GM21526 (cell line): ENCODE data around the gene HBA2.
"Not testable (repeated sequence)": the region's sequence is repeated elsewhere in the genome, so short reads cannot be mapped to it uniquely, and the experiment has no call there.

Source experiments
- ATAC-seq: cut with Tn5 transposase; IDR thresholded peaks from one replicate; pipeline ENCODE4 v1.9.1; 2021; ENCODE audit warnings: moderate library complexity; ENCODE audit not compliant: unreplicated experiment, low FRiP score

HBA2 gene

DNA sequence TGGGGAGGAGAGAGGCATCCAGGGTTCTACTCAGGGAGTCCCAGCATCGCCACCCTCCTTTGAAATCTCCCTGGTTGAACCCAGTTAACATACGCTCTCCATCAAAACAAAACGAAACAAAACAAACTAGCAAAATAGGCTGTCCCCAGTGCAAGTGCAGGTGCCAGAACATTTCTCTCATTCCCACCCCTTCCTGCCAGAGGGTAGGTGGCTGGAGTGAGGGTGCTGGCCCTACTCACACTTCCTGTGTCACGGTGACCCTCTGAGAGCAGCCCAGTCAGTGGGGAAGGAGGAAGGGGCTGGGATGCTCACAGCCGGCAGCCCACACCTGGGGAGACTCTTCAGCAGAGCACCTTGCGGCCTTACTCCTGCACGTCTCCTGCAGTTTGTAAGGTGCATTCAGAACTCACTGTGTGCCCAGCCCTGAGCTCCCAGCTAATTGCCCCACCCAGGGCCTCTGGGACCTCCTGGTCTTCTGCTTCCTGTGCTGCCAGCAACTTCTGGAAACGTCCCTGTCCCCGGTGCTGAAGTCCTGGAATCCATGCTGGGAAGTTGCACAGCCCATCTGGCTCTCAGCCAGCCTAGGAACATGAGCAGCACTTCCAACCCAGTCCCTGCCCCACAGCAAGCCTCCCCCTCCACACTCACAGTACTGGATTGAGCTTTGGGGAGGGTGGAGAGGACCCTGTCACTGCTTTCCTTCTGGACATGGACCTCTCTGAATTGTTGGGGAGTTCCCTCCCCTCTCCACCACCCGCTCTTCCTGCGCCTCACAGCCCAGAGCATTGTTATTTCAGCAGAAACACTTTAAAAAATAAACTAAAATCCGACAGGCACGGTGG is 1.5 kb downstream of the HBA2 start:
- not testable (repeated sequence) for ATAC-seq

DNA sequence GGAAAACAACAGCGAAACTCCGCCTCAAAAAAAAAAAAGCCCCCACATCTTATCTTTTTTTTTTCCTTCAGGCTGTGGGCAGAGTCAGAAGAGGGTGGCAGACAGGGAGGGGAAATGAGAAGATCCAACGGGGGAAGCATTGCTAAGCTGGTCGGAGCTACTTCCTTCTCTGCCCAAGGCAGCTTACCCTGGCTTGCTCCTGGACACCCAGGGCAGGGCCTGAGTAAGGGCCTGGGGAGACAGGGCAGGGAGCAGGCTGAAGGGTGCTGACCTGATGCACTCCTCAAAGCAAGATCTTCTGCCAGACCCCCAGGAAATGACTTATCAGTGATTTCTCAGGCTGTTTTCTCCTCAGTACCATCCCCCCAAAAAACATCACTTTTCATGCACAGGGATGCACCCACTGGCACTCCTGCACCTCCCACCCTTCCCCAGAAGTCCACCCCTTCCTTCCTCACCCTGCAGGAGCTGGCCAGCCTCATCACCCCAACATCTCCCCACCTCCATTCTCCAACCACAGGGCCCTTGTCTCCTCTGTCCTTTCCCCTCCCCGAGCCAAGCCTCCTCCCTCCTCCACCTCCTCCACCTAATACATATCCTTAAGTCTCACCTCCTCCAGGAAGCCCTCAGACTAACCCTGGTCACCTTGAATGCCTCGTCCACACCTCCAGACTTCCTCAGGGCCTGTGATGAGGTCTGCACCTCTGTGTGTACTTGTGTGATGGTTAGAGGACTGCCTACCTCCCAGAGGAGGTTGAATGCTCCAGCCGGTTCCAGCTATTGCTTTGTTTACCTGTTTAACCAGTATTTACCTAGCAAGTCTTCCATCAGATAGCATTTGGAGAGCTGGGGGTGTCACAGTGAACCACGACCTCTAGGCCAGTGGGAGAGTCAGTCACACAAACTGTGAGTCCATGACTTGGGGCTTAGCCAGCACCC is 2.6 kb downstream of the HBA2 start:
- no peak for ATAC-seq

DNA sequence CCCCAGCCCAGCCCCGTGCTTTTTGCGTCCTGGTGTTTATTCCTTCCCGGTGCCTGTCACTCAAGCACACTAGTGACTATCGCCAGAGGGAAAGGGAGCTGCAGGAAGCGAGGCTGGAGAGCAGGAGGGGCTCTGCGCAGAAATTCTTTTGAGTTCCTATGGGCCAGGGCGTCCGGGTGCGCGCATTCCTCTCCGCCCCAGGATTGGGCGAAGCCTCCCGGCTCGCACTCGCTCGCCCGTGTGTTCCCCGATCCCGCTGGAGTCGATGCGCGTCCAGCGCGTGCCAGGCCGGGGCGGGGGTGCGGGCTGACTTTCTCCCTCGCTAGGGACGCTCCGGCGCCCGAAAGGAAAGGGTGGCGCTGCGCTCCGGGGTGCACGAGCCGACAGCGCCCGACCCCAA is 3.3 kb downstream of the HBA2 start:
- not testable (repeated sequence) for ATAC-seq

GRCh38 chr16:176477-177382 is 4.1 kb downstream of the HBA2 start, which contains the start of gene HBA1:
Gene HBA1 (plus strand): TSS chr16:176680. CDS start chr16:176717, 37 bp downstream.
- ATAC-seq: not testable (repeated sequence)

DNA sequence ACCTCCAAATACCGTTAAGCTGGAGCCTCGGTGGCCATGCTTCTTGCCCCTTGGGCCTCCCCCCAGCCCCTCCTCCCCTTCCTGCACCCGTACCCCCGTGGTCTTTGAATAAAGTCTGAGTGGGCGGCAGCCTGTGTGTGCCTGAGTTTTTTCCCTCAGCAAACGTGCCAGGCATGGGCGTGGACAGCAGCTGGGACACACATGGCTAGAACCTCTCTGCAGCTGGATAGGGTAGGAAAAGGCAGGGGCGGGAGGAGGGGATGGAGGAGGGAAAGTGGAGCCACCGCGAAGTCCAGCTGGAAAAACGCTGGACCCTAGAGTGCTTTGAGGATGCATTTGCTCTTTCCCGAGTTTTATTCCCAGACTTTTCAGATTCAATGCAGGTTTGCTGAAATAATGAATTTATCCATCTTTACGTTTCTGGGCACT is 4.7 kb downstream of the HBA2 start:
- no peak for ATAC-seq

DNA sequence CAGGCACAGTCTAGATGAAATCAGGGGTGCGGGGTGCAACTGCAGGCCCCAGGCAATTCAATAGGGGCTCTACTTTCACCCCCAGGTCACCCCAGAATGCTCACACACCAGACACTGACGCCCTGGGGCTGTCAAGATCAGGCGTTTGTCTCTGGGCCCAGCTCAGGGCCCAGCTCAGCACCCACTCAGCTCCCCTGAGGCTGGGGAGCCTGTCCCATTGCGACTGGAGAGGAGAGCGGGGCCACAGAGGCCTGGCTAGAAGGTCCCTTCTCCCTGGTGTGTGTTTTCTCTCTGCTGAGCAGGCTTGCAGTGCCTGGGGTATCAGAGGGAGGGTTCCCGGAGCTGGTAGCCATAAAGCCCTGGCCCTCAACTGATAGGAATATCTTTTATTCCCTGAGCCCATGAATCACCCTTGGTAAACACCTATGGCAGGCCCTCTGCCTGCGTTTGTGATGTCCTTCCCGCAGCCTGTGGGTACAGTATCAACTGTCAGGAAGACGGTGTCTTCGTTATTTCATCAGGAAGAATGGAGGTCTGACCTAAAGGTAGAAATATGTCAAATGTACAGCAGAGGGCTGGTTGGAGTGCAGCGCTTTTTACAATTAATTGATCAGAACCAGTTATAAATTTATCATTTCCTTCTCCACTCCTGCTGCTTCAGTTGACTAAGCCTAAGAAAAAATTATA is 5.4 kb downstream of the HBA2 start:
- ATAC-seq: no peak

DNA sequence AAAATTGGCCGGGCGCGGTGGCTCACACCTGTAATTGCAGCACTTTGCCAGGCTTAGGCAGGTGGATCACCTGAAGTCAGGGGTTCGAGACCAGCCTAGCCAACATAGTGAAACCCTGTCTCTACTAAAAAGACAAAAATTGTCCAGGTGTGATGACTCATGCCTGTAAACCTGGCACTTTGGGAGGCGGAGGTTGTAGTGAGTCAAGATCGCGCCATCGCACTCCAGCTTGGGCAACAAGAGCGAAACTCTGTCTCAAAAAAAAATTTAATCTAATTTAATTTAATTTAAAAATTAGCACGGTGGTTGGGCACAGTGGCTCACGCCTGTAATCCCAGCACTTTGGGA is 6.0 kb downstream of the HBA2 start:
- ATAC-seq: no peak

DNA sequence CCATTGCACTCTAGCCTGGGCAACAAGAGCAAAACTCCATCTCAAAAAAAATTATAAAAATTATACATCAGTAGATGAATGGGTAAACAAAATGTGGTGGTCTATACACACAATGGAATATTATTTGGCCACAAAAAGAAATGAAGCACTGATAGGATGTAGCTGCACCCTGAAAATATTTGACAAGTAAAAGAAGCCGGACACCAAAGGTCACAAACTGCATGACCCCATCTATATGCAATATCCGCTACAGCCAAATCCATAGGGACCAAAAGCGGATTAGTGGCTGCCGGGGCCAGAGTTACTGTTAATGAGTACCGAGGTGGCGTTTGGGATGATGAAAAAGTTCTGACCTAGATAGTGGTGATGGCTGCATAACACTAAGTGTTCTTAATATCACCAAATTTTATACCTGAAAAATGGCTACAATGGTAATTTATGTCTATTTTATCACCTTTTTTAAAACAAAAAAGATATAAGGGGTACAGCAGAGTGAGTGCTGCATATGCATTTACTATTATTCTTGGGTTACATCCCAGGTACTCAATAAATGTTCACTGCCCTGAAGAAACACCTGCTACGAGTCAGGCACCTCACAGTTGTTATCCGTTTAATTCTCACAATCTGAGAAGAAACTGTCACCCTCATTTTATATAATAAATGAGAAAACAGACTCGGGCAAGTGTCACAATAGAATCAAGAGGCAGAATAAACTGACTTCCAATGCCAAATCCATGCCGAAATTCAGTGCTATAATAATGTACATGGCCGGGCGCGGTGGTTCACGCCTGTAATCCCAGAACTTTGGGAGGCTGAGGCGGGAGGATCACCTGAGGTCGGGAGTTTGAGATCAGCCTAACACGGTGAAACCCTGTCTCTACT is 6.8 kb downstream of the HBA2 start:
- ATAC-seq: no peak

DNA sequence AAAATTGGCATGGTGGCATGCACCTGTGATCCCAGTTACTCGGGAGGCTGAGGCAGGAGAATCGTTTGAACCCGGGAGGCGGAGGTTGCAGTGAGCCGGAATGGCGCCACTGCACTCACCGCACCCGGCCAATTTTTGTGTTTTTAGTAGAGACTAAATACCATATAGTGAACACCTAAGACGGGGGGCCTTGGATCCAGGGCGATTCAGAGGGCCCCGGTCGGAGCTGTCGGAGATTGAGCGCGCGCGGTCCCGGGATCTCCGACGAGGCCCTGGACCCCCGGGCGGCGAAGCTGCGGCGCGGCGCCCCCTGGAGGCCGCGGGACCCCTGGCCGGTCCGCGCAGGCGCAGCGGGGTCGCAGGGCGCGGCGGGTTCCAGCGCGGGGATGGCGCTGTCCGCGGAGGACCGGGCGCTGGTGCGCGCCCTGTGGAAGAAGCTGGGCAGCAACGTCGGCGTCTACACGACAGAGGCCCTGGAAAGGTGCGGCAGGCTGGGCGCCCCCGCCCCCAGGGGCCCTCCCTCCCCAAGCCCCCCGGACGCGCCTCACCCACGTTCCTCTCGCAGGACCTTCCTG is 7.5 kb downstream of the HBA2 start, which contains the start of gene HBQ1:
Gene HBQ1 (plus strand): TSS at position 359 of the 575 bp plus-strand sequence. CDS start 28 bp downstream, at position 387.
- no peak for ATAC-seq

DNA sequence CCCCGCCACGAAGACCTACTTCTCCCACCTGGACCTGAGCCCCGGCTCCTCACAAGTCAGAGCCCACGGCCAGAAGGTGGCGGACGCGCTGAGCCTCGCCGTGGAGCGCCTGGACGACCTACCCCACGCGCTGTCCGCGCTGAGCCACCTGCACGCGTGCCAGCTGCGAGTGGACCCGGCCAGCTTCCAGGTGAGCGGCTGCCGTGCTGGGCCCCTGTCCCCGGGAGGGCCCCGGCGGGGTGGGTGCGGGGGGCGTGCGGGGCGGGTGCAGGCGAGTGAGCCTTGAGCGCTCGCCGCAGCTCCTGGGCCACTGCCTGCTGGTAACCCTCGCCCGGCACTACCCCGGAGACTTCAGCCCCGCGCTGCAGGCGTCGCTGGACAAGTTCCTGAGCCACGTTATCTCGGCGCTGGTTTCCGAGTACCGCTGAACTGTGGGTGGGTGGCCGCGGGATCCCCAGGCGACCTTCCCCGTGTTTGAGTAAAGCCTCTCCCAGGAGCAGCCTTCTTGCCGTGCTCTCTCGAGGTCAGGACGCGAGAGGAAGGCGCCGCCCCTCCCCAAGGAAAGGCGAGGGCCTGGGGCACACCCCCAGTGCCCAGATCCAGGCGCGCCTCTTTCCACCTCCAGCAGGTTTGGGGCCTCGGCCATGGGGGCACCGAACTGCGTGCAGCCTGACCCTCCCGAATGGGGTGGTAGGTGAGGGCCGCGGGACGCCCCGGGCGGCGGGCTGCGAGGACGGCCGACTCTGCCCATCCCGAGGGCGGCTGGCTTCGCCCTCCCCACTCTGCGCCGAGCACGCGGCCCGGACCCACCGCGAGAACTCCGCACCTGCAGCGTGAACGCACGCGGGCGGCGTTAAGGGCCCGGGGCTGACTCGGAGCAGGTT is 8.2 kb downstream of the HBA2 start:
- ATAC-seq: no peak

GRCh38 chr16:181565-182021 is 8.9 kb downstream of the HBA2 start:
- ATAC-seq: no peak

GRCh38 chr16:183005-183404 is 10.3 kb downstream of the HBA2 start:
- no peak for ATAC-seq

DNA sequence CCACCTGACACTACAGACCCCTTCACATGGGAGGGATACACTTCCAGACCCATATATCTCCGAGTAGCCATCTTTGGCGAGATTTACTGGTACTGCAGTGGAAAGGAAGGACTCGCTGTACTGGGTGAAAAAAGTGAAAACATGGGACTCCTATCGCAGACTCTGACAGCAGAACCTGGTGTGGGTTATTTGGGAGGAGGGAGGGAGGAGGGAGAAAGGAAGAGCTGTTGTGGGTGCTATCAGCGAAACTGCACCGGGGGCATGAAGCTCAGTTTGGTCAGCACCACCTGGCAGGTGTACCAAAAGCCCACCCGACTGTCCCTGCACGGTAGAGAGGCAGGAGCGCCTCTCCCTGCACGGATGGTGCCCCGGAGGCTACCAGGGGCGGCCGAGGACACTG is 12.5 kb downstream of the HBA2 start:
- no peak for ATAC-seq

DNA sequence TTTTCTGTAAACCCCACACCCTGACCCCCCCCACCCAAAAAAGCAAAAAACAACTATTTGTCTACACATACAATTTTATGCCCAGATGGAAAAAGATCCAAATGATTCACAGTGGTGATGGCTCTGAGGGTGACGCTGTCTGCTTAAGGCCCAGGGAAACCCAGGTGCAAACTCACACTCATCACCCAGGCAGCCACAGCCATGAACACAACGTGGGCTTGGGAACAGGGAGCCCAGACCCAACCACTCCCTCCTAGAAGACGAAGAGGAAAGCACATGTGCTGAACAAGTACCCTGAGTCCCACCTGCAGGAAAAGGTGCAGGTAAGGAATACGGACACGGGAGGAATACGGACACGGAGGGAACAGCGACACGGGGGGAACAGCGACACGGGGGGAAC is 13.0 kb downstream of the HBA2 start:
- ATAC-seq: no peak

GRCh38 chr16:187330-187729 is 14.7 kb downstream of the HBA2 start:
- no peak for ATAC-seq

GRCh38 chr16:188674-189073 is 16.0 kb downstream of the HBA2 start:
- ATAC-seq: no peak

DNA sequence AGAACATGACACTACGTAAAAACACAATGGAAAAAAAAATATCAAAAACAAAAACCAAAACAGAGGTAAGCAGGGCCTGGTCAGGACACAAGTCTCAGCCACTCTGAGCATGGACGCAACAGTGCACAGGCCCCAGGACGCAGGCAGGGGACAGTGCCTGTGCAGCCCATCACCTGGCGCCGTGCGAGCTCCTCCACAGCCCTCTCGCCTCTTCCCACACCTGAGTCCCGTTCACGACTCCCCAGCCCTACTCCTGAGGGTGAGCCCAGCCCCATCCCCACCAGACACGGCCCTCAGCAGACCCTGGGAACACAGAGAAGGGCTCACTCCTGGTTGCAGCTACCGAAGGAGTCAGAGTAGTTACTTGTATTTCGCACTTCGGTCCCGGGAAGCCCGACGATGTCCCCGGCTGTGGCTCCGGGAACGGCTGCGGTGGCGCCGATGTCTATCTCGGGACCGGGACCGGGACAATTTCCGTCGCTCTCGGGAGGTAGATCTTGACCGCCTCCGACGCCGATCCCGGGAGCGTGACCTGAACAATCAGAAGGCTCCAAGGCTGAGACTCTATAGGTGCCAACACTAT is 17.0 kb downstream of the HBA2 start:
- ATAC-seq: no peak
